ENCODE results near the gene SETDB1.

Gene SETDB1

GRCh38 chr1:150931773-150932172 is 5.6 kb downstream of the SETDB1 start:
- DNase-seq, result no peak

- DNase-seq, result no peak
These were observed 18.7 kb downstream of the SETDB1 start for GRCh38 chr1:150944856-150945255.

GRCh38 chr1:150954708-150955107 is 28.5 kb downstream of the SETDB1 start:
- no peak for DNase-seq

GRCh38 chr1:150955280-150955679 is 29.1 kb downstream of the SETDB1 start:
- no peak for DNase-seq

- DNase-seq, result no peak
These were observed 31.5 kb downstream of the SETDB1 start for GRCh38 chr1:150957666-150958065.

- no peak for DNase-seq
These were observed 34.5 kb downstream of the SETDB1 start for GRCh38 chr1:150960646-150961045.

- DNase-seq, result no peak
These were observed 35.6 kb downstream of the SETDB1 start for GRCh38 chr1:150961756-150962155.

GRCh38 chr1:150963321-150964163 is 37.4 kb downstream of the SETDB1 start:
- DNase-seq, result no peak

GRCh38 chr1:150964164-150964489 is 38.0 kb downstream of the SETDB1 start:
- DNase-seq, result no peak

- DNase-seq, result no peak
These were observed 39.4 kb downstream of the SETDB1 start for GRCh38 chr1:150965605-150966004.

- no peak for DNase-seq
These were observed 39.8 kb downstream of the SETDB1 start for GRCh38 chr1:150966011-150966410.

- no peak for DNase-seq
These were observed 41.8 kb downstream of the SETDB1 start for GRCh38 chr1:150967936-150968335.

GRCh38 chr1:150968491-150968890 is 42.3 kb downstream of the SETDB1 start:
- no peak for DNase-seq

- no peak for DNase-seq
These were observed 43.5 kb downstream of the SETDB1 start for GRCh38 chr1:150969626-150970025.

- no peak for DNase-seq
These were observed 44.8 kb downstream of the SETDB1 start for GRCh38 chr1:150970808-150971582.

- DNase-seq, result no peak
These were observed 45.6 kb downstream of the SETDB1 start for GRCh38 chr1:150971583-150972416.

- no peak for DNase-seq
These were observed 46.3 kb downstream of the SETDB1 start for GRCh38 chr1:150972417-150972940.

GRCh38 chr1:150973258-150973835 is 47.2 kb downstream of the SETDB1 start:
- DNase-seq, result no peak

GRCh38 chr1:150973836-150974579 is 47.8 kb downstream of the SETDB1 start:
- DNase-seq, result no peak

GRCh38 chr1:150974580-150975478 is 48.7 kb downstream of the SETDB1 start, which contains the start of gene CERS2:
TSS of gene CERS2 (minus strand) at chr1:150974835. CDS start at chr1:150969090, 5,745 bp downstream.
- DNase-seq, result peak; percentile 72

- DNase-seq, result no peak
These were observed 50.2 kb downstream of the SETDB1 start for GRCh38 chr1:150976401-150976821.
